ENCODE measurements around the gene ZNF548.

DNA sequence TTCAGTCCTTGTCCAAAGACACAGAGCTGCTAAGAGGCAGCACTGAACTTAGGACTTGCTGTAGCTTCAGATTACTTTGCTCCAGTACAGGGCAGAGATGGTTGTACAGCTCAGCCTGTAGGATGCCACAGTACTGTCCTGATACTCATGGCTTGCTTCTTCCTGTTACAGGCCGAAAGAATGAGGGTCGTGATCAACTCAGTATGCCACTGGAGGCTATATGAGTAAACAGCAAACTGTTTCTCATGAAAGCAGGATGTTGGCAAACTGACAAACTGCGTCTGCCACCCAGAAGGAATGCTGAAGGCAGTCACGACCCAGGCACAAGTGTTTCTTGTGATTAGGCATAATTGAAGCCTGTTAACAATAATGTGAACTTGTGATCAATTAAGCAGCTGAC, 48.3 kb downstream of the ZNF548 start:
- TF ChIP-seq CTCF (IDR thresholded peaks at IDR 0.05) (no peak), POLR2A (IDR thresholded peaks at IDR 0.05) (no peak)
